GM21423 (cell line): Measurements from ENCODE around the gene NSA2.
"Not testable (repeated sequence)": the region's sequence is repeated elsewhere in the genome, so short reads cannot be mapped to it uniquely, and the experiment has no call there.

Experiments
- ATAC-seq: cut with Tn5 transposase; IDR thresholded peaks from one replicate; pipeline ENCODE4 v1.9.1; 2021; ENCODE audit warnings: mild to moderate bottlenecking, moderate library complexity; ENCODE audit not compliant: unreplicated experiment

The NSA2 gene

GRCh38 chr5:74766849-74767578, at the start of gene NSA2, which contains the start of gene GFM2:
NSA2 (plus strand) TSS chr5:74767249; CDS start chr5:74767361, 112 bp downstream.
GFM2 (minus strand) TSS chr5:74767117; CDS start chr5:74763742, 3,375 bp downstream.
- ATAC-seq: peak; percentile 90

- ATAC-seq: no peak
Observed at GRCh38 chr5:74717596-74717995, 49.5 kb upstream of the NSA2 start.

DNA sequence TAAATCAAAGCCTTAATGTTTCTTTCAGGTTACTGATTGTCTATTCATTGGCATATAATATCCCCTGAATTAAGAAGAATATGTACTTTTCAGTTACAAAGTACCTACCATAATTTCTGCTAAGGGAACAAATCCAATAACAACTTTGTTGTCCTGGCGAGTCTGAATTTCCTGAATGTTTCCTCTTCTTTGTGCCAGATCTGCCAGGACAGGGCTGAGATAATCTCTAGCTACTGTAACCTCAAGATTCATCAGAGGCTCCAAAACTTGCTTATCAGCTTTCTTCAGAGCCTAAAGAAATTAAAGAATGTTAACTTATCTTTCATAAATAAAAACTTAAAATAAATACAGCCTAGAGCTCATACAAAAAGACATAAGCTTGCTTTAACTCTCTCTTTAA, 44.8 kb upstream of the NSA2 start:
- ATAC-seq: no peak

GRCh38 chr5:74725331-74725730, 41.7 kb upstream of the NSA2 start:
- no peak for ATAC-seq

DNA sequence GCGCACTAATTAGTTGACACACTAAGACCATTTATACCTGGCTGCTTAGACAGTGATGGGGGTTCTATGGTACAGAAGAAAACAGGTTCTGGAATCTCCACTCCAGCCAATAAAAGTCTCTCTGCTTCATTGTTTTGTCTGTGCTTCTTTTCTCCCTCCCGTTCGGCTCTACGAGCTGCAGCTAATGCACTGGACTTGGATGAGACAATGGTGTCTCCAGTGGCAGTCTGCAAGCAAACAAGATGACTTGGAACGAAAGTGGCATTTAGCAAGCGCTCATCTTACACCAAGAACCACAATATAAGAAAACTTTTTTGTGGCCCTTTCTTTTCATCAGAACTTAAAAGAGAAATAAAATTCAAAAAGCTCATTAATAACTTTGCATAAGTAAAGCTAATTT, 30.3 kb upstream of the NSA2 start:
- ATAC-seq: no peak

DNA sequence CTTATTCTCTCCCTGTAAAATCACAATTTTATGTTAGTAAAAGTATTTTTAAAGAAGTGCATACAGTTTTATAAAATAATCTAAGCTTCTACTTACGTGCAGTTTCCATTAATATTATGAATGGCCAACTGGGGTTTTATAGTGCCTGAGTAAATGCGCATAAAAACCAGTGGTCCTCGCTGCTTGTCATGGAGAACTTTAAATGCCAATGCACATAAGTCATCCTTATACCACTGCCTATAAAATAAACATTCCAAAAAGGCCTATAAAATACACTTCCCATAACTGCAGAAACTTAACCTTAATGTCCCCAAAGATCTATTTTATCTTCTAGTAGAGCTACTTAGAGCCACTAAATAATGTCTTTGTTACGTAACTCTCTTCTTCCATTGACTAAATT, 28.6 kb upstream of the NSA2 start:
- ATAC-seq: no peak

DNA sequence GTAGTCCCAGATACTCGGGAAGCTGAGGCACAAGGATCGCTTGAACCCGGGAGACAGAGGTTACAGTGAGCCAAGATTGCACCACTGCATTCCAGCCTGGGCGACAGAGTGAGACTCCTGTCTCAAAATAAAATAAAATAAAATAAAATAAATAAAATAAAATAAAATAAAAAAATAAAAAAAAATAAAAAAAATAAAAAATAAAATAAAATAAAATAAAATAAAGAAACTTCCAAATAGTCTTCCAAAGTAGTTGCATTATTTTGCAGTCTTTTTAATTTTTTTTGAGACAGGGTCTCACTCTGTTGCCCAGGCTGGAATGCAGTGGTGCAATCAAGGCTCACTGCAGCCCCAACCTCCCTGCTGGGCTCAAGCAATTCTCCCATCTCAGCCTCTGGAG, 18.3 kb upstream of the NSA2 start:
- not testable (repeated sequence) for ATAC-seq

DNA sequence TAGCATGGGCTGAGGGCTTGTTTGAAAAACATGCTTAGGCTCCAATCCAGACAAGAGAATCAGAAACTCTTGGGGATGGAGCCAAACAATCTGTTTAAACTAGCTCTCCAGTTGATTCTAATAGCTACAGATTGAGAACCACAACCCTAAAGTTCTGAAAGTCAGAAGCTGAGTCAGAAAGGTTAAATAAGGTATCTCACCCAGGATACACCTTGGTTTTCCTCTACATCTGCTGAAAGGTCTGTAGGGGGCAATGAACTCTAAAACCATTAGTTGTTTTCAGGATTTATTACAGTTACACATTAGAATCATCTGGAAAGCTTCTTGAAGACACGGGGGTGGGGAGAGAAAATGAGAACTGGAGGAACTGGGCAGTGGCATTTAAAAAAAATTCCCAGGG, 5.8 kb upstream of the NSA2 start:
- ATAC-seq: no peak

GRCh38 chr5:74762599-74762998, 4.5 kb upstream of the NSA2 start:
- no peak for ATAC-seq

GRCh38 chr5:74763504-74763903, 3.5 kb upstream of the NSA2 start:
- no peak for ATAC-seq

DNA sequence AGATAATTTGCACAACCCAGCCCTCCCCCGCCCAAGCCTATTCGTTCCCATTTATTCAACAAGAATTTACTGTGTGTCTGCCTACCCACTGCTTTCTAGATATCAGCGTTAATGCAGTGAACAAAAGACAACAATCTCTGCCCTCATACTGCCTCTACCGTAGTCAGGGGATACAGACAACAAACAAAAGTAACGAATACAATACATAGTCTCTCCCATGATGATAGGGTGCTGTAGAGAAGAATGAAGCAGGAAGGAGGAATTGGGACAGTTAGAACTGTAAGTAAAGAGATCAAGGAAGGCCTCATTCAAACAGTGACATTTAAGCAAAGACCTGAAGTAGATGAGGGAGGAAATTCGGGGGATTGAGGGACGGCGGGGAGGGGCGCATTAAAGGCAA, 1.8 kb upstream of the NSA2 start:
- ATAC-seq: no peak

GRCh38 chr5:74765929-74766328, 1.1 kb upstream of the NSA2 start:
- no peak for ATAC-seq

DNA sequence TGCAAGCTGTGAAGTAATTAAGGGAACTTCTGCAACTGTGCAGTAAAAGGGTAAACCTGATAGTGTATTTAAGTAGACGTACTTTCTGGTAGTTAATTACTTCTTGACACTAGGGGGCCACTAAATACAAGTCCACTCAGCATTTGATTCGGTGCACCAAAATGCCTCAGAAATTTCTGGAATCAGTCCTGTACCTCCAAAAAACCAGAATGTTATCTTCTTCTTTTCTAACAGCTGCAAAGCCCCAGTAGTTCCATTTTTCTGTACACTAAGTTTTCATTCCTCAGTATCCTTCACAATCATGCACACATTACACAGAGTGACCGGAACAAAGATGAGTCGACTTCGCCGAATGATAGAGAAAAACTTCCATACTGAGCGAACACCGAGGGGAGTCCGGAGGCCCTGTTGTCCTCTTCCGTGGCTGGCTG, 616 bp upstream of the NSA2 start:
- peak; percentile 40 for ATAC-seq

DNA sequence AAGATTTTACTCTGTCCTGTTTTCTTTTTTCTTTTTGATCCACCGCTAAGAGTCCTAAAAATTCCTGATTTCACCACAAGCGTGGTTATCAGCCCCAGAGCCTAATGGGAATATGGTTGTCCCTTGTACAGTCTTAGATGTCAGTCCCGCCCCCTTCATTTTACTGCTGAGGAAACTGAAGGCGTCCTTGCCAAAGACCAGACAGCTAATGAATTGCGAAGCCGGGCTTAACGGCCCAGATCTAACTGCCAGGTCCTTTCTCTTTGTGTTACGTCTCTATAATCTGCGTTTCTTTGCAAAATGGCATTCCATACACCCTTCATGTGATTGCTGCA, 497 bp downstream of the NSA2 start:
- peak; percentile 25 for ATAC-seq

DNA sequence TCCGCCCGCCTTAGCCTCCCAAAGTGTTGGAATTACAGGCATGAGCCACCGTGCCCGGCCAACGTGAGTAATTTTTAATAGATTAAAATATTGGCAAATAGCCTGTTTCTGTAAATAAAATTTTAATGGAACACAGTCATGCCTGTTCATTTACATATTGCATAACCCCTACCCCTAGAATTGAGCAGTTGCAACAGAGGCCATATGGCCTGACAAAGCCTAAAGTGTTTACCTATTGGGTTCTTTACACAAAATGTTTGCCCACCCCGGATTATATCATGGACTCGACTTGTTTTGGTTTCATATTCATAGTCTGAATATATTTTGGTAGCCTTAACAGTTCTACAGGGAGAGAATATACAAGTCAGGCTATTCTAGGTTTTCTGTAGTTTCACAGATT, 5.3 kb downstream of the NSA2 start:
- ATAC-seq: no peak

GRCh38 chr5:74778609-74779008, 11.6 kb downstream of the NSA2 start:
- ATAC-seq: no peak

GRCh38 chr5:74786851-74787250, 19.8 kb downstream of the NSA2 start:
- ATAC-seq: no peak

DNA sequence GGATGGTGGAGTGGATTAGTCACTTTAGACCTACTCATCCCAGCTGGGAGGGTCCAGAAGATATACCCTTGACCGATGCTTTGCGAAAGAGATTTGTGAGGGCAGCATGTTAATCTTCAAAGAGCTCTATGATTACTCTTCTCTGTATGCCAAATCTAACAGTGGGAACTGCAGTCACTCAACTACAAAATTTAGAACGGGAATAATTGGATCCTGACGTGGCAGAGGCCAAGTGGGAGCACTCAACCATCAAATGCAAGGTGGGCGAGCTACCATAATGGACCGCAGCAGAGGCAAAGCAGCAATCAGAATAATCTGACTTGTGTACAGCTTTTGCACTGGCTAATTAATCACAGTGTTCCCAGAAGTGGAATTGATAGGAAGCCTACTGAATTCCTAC, 20.4 kb downstream of the NSA2 start:
- ATAC-seq: no peak

- not testable (repeated sequence) for ATAC-seq
Observed at GRCh38 chr5:74791669-74792068, 24.6 kb downstream of the NSA2 start.

DNA sequence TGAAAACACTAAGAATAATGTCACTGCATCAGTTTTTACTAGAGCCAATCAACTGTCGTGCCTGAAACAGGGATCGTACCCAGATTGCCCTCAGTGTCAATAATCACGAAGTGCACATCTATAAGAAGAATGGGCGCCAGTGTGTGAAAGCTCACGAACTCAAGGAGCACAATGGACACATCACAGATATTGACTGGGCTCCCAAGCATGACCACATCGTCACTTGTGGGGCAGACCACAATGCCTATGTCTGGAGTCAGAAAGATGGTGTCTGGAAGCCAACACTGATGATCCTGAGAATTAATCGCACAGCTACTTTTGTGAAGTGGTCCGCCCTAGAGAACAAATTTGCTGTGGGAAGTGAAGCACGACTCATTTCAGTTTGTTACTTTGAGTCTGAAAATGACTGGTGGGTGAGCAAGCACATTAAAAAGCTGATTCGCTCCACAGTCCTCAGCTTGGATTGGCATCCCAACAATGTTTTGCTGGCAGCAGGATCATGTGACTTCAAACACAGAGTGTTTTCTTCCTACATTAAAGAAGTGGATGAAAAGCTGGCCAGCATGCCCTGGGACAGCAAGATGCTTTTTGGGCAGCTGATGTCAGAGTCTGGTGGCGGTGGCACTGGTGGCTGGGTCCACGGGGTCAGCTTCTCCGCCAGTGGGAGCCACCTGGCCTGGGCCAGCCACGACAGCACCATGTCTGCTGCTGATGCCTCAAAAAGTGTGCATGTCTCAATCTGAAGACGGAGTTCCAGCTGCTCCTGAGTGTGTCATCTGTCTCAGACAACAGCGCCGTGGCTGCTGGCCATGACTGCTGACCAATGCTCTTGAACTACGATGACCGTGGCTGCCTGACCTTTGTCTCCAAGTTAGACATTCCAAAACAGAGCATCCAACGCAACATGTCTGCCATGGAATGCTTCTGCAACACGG, 32.2 kb downstream of the NSA2 start:
- no peak for ATAC-seq

DNA sequence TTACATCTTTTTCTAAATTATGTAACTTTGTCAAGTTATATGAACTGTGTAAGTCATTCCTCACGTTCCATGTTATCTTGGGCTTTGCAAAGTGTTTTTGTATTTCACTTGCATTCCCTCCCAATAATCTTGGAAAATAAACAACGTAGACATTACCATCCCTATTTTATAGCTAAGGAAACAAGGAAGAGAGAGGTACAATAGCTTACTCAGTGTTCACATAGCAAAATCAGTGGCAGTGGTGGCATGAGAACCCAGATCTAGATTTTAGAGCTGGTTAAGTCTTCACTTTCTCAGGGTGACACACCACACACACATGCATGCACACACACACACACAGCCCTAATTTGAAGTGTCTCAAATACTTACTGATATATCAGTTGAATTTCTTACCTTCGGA, 34.1 kb downstream of the NSA2 start:
- ATAC-seq: no peak

- ATAC-seq: no peak
Observed at GRCh38 chr5:74801941-74802340, 34.9 kb downstream of the NSA2 start.
